ENCODE measurements around the gene SAAL1. TPM values are rescaled to one million over a fixed set of nuclear protein-coding genes. Genes with fewer than 3 reads are reported as not detected.

Gene SAAL1
- total and polyA plus RNA-seq, 2 donors from 2014 or later, result 9.8 to 12.9 TPM

- H3K27ac ChIP-seq (ENCODE audit: low read depth in 2 of 2, low read length in 2 of 2), result no peak overlapping the region
- intact Hi-C loops (cut with DNase I), result no loop called here
- peaks cover 0 to 5% (median 4%) of the 10 kb centered on the region in 3 donors for H3K36me3 ChIP-seq (ENCODE audit: control insufficient read depth in 2 of 3, insufficient read depth in 3 of 3, low read length in 3 of 3)
- H3K4me3 ChIP-seq (ENCODE audit: low read length in 3 of 3), result no peak overlapping the region
- no peak for DNase-seq
- no peaks in the 10 kb centered on the region for H3K9me3 ChIP-seq (ENCODE audit: control insufficient read depth in 2 of 3, insufficient read depth in 1 of 3, low read length in 3 of 3)
- no peaks in the 10 kb centered on the region for H3K4me1 ChIP-seq (ENCODE audit: control insufficient read depth in 2 of 3, insufficient read depth in 2 of 3, low read depth in 1 of 3, low read length in 3 of 3)
- TF ChIP-seq CTCF (IDR thresholded peaks at IDR 0.05; ENCODE audit: borderline replicate concordance, extremely low read depth, insufficient read depth), result no peak
- FAIRE-seq, result no peak
- H3K27me3 ChIP-seq (ENCODE audit: control insufficient read depth, insufficient read depth, low read length), result no peaks in the 10 kb centered on the region
- no peak overlapping the region for H3K9ac ChIP-seq (ENCODE audit: low read length in 3 of 3)
Measured at GRCh38 chr11:18081551-18081950, 24.3 kb downstream of the SAAL1 start.

GRCh38 chr11:18080451-18080850 is 25.4 kb downstream of the SAAL1 start:
- TF ChIP-seq CTCF (IDR thresholded peaks at IDR 0.05; ENCODE audit: borderline replicate concordance, extremely low read depth, insufficient read depth), result no peak
- H3K4me1 ChIP-seq (ENCODE audit: control insufficient read depth in 2 of 3, insufficient read depth in 2 of 3, low read depth in 1 of 3, low read length in 3 of 3), result no peaks in the 10 kb centered on the region
- H3K27me3 ChIP-seq (ENCODE audit: control insufficient read depth, insufficient read depth, low read length), result no peaks in the 10 kb centered on the region
- H3K9me3 ChIP-seq (ENCODE audit: control insufficient read depth in 2 of 3, insufficient read depth in 1 of 3, low read length in 3 of 3), result no peaks in the 10 kb centered on the region
- H3K36me3 ChIP-seq (ENCODE audit: control insufficient read depth in 2 of 3, insufficient read depth in 3 of 3, low read length in 3 of 3), result peaks cover 0 to 5% (median 4%) of the 10 kb centered on the region in 3 donors
- no peak overlapping the region for H3K4me3 ChIP-seq (ENCODE audit: low read length in 3 of 3)
- no peak overlapping the region for H3K27ac ChIP-seq (ENCODE audit: low read depth in 2 of 2, low read length in 2 of 2)
- intact Hi-C loops (cut with DNase I), result no loop called here
- FAIRE-seq, result no peak
- no peak for DNase-seq
- H3K9ac ChIP-seq (ENCODE audit: low read length in 3 of 3), result no peak overlapping the region

GRCh38 chr11:18078909-18079308 is 27.0 kb downstream of the SAAL1 start:
- TF ChIP-seq CTCF (IDR thresholded peaks at IDR 0.05; ENCODE audit: borderline replicate concordance, extremely low read depth, insufficient read depth), result no peak
- H3K36me3 ChIP-seq (ENCODE audit: control insufficient read depth in 2 of 3, insufficient read depth in 3 of 3, low read length in 3 of 3), result peaks cover 0 to 5% (median 0%) of the 10 kb centered on the region in 3 donors
- intact Hi-C loops (cut with DNase I), result no loop called here
- H3K9me3 ChIP-seq (ENCODE audit: control insufficient read depth in 2 of 3, insufficient read depth in 1 of 3, low read length in 3 of 3), result no peaks in the 10 kb centered on the region
- H3K9ac ChIP-seq (ENCODE audit: low read length in 3 of 3), result no peak overlapping the region
- no peaks in the 10 kb centered on the region for H3K4me1 ChIP-seq (ENCODE audit: control insufficient read depth in 2 of 3, insufficient read depth in 2 of 3, low read depth in 1 of 3, low read length in 3 of 3)
- no peak for DNase-seq
- FAIRE-seq, result no peak
- H3K27me3 ChIP-seq (ENCODE audit: control insufficient read depth, insufficient read depth, low read length), result no peaks in the 10 kb centered on the region
- H3K27ac ChIP-seq (ENCODE audit: low read depth in 2 of 2, low read length in 2 of 2), result no peak overlapping the region
- no peak overlapping the region for H3K4me3 ChIP-seq (ENCODE audit: low read length in 3 of 3)

GRCh38 chr11:18075444-18075843 is 30.4 kb downstream of the SAAL1 start:
- intact Hi-C loops (cut with DNase I), result no loop called here
- Histone ChIP-seq H3K27me3 (ENCODE audit: control insufficient read depth, insufficient read depth, low read length) (no peaks in the 10 kb centered on the region), H3K4me3 (ENCODE audit: low read length in 3 of 3) (no peak overlapping the region), H3K4me1 (ENCODE audit: control insufficient read depth in 2 of 3, insufficient read depth in 2 of 3, low read depth in 1 of 3, low read length in 3 of 3) (no peaks in the 10 kb centered on the region), H3K27ac (ENCODE audit: low read depth in 2 of 2, low read length in 2 of 2) (no peak overlapping the region), H3K36me3 (ENCODE audit: control insufficient read depth in 2 of 3, insufficient read depth in 3 of 3, low read length in 3 of 3) (no peaks in the 10 kb centered on the region), H3K9me3 (ENCODE audit: control insufficient read depth in 2 of 3, insufficient read depth in 1 of 3, low read length in 3 of 3) (no peaks in the 10 kb centered on the region), H3K9ac (ENCODE audit: low read length in 3 of 3) (no peak overlapping the region)
- DNase-seq (no peak), FAIRE-seq (no peak)
- no peak for TF ChIP-seq CTCF (IDR thresholded peaks at IDR 0.05; ENCODE audit: borderline replicate concordance, extremely low read depth, insufficient read depth)
